ENCODE results near the gene PIGQ. TPM values are rescaled to one million over a fixed set of nuclear protein-coding genes. Genes with fewer than 3 reads are reported as not detected.

PIGQ gene
- total RNA-seq, 1 experiment from 2014 or later, result 83.5 TPM

DNA sequence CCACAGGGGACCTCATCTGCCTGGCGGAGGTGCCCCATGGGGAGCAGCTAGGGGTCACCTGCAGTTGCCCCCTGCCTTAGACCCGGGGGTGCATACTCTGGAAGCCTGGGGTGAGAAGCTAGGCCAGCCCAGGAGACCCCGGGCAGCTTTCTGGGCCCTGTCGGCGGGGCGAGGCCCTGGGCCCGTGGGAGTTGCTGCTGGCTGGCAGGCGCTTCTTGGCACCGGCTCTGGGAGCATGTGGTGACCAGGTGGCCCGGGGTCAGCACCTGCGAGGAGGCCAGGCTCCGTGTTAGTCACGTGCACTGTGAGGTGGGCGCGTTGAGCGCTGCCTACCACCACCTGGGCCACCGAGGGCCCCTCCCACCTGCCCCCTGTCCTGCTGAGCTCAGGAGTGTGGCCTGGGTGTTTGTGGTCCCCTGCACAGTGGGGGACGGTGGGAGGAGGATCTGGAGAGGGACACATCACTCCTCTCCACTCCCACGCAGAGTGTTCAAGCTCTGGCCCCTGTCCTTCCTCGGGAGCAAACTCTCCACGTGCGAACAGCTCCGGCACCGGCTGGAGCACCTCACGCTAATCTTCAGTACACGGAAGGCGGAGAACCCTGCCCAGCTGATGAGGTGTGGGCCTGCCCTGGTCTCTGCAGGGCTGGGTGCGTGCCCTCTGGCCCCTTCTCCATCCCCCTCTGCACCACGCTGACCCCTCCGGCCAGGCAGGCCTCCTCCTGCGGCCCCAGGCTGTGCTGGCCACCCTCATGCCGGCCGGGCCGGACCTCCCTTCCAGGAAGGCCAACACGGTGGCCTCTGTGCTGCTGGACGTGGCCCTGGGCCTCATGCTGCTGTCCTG, 5.8 kb downstream of the PIGQ start:
- ATAC-seq, result no peak
- in situ Hi-C loops (cut with HindIII; ENCODE audit: low pct_unique_long_range_greater_than_20kb, low sequenced_read_pairs), result no loop called here
- H3K4me3 ChIP-seq (ENCODE audit: low read depth in 2 of 2, low read length in 2 of 2), result no peak overlapping the region

GRCh38 chr16:576197-576822, 6.5 kb downstream of the PIGQ start:
- Histone ChIP-seq H3K27ac (ENCODE audit: low read length) (no peak overlapping the region), H3K9me3 (ENCODE audit: control insufficient read depth, insufficient read depth, low read depth, low read length) (no peaks in the 10 kb centered on the region), H3K27me3 (ENCODE audit: control insufficient read depth, insufficient read depth, low read length) (no peaks in the 10 kb centered on the region), H3K36me3 (ENCODE audit: control insufficient read depth, insufficient read depth, low read length) (no peaks in the 10 kb centered on the region), H3K4me1 (ENCODE audit: control insufficient read depth, insufficient read depth, low read length) (peaks cover 15% of the 10 kb centered on the region), H3K4me3 (ENCODE audit: low read depth in 2 of 2, low read length in 2 of 2) (no peak overlapping the region)
- ChIA-PET CTCF (no interaction called here), POLR2A (no interaction called here)
- no TSS peak for BruUV-seq (replicated peaks)
- intact Hi-C loops (cut with micrococcal nuclease; ENCODE audit: unreplicated experiment) (no loop called here), in situ Hi-C loops (cut with HindIII; ENCODE audit: low pct_unique_long_range_greater_than_20kb, low sequenced_read_pairs) (no loop called here)
- DNase-seq (ENCODE audit: low read depth, low spot score) (no peak), ATAC-seq (no peak)
- no peak for TF ChIP-seq CTCF (IDR thresholded peaks at IDR 0.05)
- no peak for TF ChIP-seq POLR2AphosphoS5 (IDR thresholded peaks at IDR 0.05; ENCODE audit: low read depth, low read length)
- TF ChIP-seq SIN3A (IDR thresholded peaks at IDR 0.05; ENCODE audit: borderline replicate concordance, insufficient read depth, low read depth, low read length), result no peak
- TF ChIP-seq, protein P1, sequence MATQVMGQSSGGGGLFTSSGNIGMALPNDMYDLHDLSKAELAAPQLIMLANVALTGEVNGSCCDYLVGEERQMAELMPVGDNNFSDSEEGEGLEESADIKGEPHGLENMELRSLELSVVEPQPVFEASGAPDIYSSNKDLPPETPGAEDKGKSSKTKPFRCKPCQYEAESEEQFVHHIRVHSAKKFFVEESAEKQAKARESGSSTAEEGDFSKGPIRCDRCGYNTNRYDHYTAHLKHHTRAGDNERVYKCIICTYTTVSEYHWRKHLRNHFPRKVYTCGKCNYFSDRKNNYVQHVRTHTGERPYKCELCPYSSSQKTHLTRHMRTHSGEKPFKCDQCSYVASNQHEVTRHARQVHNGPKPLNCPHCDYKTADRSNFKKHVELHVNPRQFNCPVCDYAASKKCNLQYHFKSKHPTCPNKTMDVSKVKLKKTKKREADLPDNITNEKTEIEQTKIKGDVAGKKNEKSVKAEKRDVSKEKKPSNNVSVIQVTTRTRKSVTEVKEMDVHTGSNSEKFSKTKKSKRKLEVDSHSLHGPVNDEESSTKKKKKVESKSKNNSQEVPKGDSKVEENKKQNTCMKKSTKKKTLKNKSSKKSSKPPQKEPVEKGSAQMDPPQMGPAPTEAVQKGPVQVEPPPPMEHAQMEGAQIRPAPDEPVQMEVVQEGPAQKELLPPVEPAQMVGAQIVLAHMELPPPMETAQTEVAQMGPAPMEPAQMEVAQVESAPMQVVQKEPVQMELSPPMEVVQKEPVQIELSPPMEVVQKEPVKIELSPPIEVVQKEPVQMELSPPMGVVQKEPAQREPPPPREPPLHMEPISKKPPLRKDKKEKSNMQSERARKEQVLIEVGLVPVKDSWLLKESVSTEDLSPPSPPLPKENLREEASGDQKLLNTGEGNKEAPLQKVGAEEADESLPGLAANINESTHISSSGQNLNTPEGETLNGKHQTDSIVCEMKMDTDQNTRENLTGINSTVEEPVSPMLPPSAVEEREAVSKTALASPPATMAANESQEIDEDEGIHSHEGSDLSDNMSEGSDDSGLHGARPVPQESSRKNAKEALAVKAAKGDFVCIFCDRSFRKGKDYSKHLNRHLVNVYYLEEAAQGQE (IDR thresholded peaks at IDR 0.05; ENCODE audit: insufficient read depth in 1 of 2, low read depth in 2 of 2, low read length in 1 of 2), result no peak
- TF ChIP-seq TCF7L2 (IDR thresholded peaks at IDR 0.05; ENCODE audit: low read depth, low read length), result no peak

More for the DNA sequence above, 5.8 kb downstream of the PIGQ start:
- H3K27ac ChIP-seq (ENCODE audit: low read length), result no peak overlapping the region
- BruUV-seq (replicated peaks), result no TSS peak
- no peak for DNase-seq (ENCODE audit: low read depth, low spot score)
- ChIA-PET POLR2A (no interaction called here), CTCF (no interaction called here)
- H3K9me3 ChIP-seq (ENCODE audit: control insufficient read depth, insufficient read depth, low read depth, low read length), result no peaks in the 10 kb centered on the region
- intact Hi-C loops (cut with micrococcal nuclease; ENCODE audit: unreplicated experiment), result no loop called here
- TF ChIP-seq POLR2AphosphoS5 (IDR thresholded peaks at IDR 0.05; ENCODE audit: low read depth, low read length), result no peak
- TF ChIP-seq, protein P1 (IDR thresholded peaks at IDR 0.05; ENCODE audit: insufficient read depth in 1 of 2, low read depth in 2 of 2, low read length in 1 of 2), result no peak
- no peak for TF ChIP-seq CTCF (IDR thresholded peaks at IDR 0.05)
- no peaks in the 10 kb centered on the region for H3K36me3 ChIP-seq (ENCODE audit: control insufficient read depth, insufficient read depth, low read length)
- H3K4me1 ChIP-seq (ENCODE audit: control insufficient read depth, insufficient read depth, low read length), result peaks cover 15% of the 10 kb centered on the region
- H3K27me3 ChIP-seq (ENCODE audit: control insufficient read depth, insufficient read depth, low read length), result no peaks in the 10 kb centered on the region
